ENCODE measurements around the gene ORC4.

The ORC4 gene

DNA sequence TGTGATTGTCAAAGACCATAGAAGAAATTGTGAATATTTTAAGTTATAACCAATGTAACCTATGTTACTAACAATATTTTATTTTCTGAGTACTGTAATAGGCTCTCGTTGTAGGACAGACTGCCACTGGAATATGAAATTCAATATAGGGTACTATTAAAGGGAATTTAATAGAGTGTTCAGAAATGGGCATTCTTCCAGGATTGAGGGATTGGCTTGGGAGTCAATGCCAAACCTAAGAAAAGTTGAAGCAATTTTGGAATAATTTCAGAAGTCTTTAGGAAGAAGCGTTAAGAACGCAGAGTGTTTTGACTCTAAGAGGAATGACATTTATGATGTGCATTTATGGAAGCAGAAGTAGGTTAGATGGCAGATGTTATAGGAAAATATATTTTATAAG, 96.7 kb downstream of the ORC4 start:
- TF ChIP-seq, protein P1, sequence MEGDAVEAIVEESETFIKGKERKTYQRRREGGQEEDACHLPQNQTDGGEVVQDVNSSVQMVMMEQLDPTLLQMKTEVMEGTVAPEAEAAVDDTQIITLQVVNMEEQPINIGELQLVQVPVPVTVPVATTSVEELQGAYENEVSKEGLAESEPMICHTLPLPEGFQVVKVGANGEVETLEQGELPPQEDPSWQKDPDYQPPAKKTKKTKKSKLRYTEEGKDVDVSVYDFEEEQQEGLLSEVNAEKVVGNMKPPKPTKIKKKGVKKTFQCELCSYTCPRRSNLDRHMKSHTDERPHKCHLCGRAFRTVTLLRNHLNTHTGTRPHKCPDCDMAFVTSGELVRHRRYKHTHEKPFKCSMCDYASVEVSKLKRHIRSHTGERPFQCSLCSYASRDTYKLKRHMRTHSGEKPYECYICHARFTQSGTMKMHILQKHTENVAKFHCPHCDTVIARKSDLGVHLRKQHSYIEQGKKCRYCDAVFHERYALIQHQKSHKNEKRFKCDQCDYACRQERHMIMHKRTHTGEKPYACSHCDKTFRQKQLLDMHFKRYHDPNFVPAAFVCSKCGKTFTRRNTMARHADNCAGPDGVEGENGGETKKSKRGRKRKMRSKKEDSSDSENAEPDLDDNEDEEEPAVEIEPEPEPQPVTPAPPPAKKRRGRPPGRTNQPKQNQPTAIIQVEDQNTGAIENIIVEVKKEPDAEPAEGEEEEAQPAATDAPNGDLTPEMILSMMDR (IDR thresholded peaks at IDR 0.05) = no peak
- Histone ChIP-seq H3K27me3 (no peaks in the 10 kb centered on the region), H3K4me1 (ENCODE audit: control insufficient read depth in 1 of 2, insufficient read depth in 1 of 2, low read depth in 1 of 2, low read length in 1 of 2) (peaks cover 0 to 8% of the 10 kb centered on the region in 2 experiments), H3K4me3 (ENCODE audit: low read depth in 1 of 2, low read length in 1 of 2) (no peak overlapping the region), H3K9me3 (no peaks in the 10 kb centered on the region), H3K27ac (no peak overlapping the region), H3K36me3 (no peaks in the 10 kb centered on the region)

DNA sequence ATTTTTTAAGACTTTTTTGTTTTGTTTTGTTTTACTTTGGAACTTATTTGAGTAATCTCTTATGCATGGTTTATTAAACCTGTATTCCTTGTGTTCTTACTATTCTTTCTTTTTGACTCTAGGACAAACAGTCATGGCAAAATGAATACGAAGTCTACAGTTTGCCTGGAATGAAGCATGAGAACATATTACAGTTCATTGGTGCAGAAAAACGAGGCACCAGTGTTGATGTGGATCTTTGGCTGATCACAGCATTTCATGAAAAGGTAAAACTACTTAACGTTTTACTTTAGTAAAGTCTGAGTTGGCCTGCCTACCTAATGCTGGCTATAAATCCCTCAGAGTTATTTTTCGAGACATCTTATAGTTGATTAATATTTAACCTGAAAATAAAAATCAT, 103.4 kb downstream of the ORC4 start:
- Histone ChIP-seq H3K9me3 (no peaks in the 10 kb centered on the region), H3K27ac (no peak overlapping the region), H3K4me3 (ENCODE audit: low read depth in 1 of 2, low read length in 1 of 2) (no peak overlapping the region), H3K36me3 (no peaks in the 10 kb centered on the region), H3K27me3 (no peaks in the 10 kb centered on the region), H3K4me1 (ENCODE audit: control insufficient read depth in 1 of 2, insufficient read depth in 1 of 2, low read depth in 1 of 2, low read length in 1 of 2) (peaks cover 6 to 16% of the 10 kb centered on the region in 2 experiments)
- TF ChIP-seq, protein P1 (IDR thresholded peaks at IDR 0.05) = no peak

DNA sequence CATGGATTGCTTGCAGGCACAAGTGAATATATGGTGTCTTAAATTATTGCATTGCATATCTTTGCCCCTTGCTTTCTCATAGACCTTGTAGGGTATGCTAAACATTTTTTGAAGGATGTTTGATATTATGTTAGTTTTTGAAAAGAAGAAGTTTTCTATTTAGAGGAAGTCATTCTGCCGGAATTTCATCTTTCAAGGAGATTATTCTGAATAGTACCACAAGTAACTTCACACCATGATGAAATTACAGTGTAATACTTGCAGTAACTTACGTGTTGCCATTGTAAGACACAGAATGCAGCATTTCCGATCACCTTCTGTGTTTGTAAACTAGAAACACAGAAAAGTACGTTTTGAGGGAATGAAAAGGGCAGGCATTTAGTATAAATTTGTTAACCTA, 103.8 kb downstream of the ORC4 start:
- no peaks in the 10 kb centered on the region for H3K36me3 ChIP-seq
- no peak overlapping the region for H3K4me3 ChIP-seq (ENCODE audit: low read depth in 1 of 2, low read length in 1 of 2)
- H3K27me3 ChIP-seq = no peaks in the 10 kb centered on the region
- H3K27ac ChIP-seq = no peak overlapping the region
- peaks cover 6 to 16% of the 10 kb centered on the region in 2 experiments for H3K4me1 ChIP-seq (ENCODE audit: control insufficient read depth in 1 of 2, insufficient read depth in 1 of 2, low read depth in 1 of 2, low read length in 1 of 2)
- TF ChIP-seq, protein P1 (IDR thresholded peaks at IDR 0.05) = no peak
- no peaks in the 10 kb centered on the region for H3K9me3 ChIP-seq

DNA sequence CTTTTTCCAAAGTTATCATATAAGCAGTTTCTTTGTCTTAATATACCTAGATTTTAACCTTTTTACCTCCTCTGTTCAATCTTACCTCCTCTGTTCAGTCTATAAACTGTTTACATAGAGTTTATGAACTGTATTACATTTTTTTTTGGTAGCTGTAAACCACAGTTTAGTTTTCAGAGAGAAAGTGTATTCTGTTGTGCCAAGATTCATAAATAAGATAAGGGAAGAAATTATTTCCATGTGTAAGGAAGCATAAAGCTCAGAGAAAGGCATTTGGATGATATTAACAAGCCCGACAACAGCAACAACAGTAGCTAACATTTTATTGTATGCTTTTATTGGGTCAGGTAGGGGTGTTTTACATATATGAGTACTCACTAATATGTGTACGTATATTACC, 104.5 kb downstream of the ORC4 start:
- TF ChIP-seq, protein P1 (IDR thresholded peaks at IDR 0.05) = no peak
- no peak overlapping the region for H3K4me3 ChIP-seq (ENCODE audit: low read depth in 1 of 2, low read length in 1 of 2)
- H3K36me3 ChIP-seq = no peaks in the 10 kb centered on the region
- H3K27ac ChIP-seq = no peak overlapping the region
- no peaks in the 10 kb centered on the region for H3K9me3 ChIP-seq
- H3K27me3 ChIP-seq = no peaks in the 10 kb centered on the region
- peaks cover 6 to 16% of the 10 kb centered on the region in 2 experiments for H3K4me1 ChIP-seq (ENCODE audit: control insufficient read depth in 1 of 2, insufficient read depth in 1 of 2, low read depth in 1 of 2, low read length in 1 of 2)

DNA sequence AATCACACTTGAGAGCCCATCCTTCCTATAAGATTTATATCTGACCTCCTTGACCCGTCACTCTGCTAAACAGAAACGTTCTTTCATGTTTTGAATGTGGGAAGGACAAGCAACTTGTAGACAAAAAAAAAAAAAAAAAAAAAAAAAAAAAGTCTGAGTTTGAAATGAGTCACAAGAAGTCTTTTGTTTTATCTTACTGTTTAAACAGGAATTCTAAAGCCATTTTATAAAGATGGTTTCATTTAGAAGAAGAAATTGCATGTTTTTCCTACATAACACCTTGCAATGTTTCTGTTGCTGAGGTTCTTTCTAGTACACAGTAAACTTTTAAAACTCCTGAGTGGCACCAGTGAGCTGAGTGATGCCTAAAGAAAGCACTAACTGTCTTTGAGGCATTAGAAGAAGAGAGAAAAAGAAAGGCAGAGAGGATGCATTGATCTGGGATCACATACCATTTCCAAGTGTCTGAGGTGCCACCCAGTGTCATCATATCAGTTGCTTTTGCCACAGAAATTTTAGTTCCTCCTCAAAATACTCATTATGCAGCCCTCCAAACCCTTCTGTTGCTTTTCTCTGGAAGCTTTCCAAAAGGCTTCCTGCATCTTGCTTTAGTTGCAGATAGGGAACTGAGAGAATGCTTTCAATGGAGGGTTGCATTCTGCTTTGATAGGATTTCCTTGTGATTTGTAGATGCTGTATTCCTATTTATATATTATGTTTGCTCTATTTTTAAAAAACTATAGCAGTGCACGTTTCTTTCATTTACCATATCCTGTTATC, 106.6 kb downstream of the ORC4 start:
- Histone ChIP-seq H3K36me3 (no peaks in the 10 kb centered on the region), H3K4me3 (ENCODE audit: low read depth in 1 of 2, low read length in 1 of 2) (no peak overlapping the region), H3K27ac (no peak overlapping the region), H3K27me3 (no peaks in the 10 kb centered on the region), H3K4me1 (ENCODE audit: control insufficient read depth in 1 of 2, insufficient read depth in 1 of 2, low read depth in 1 of 2, low read length in 1 of 2) (peaks cover 9 to 19% of the 10 kb centered on the region in 2 experiments), H3K9me3 (no peaks in the 10 kb centered on the region)
- TF ChIP-seq, protein P1 (IDR thresholded peaks at IDR 0.05) = no peak

All from neutrophil (primary cell).